ENCODE results near the gene BHLHE23. TPM values are rescaled to one million over a fixed set of nuclear protein-coding genes. Genes with fewer than 3 reads are reported as not detected.

The BHLHE23 gene
- total and polyA plus RNA-seq, 5 donors: not detected

GRCh38 chr20:63031251-63032014, 24.7 kb upstream of the BHLHE23 start:
- Histone ChIP-seq H3K4me1 (ENCODE audit: control insufficient read depth, insufficient read depth, low read length) (no peaks in the 10 kb centered on the region), H3K27ac (ENCODE audit: low read length) (no peak overlapping the region), H3K4me3 (ENCODE audit: low read length) (no peak overlapping the region), H3K27me3 (ENCODE audit: control insufficient read depth, insufficient read depth) (no peaks in the 10 kb centered on the region), H3K9me3 (ENCODE audit: control insufficient read depth, low read length) (no peaks in the 10 kb centered on the region)
- intact Hi-C loops (cut with DNase I): no loop called here
- WGBS: 56% methylated on average over 24 of the region's 24 CpGs
- ATAC-seq (no peak), DNase-seq (no peak)

GRCh38 chr20:63029358-63030121, 22.8 kb upstream of the BHLHE23 start:
- Histone ChIP-seq H3K4me1 (ENCODE audit: control insufficient read depth, insufficient read depth, low read length) (no peaks in the 10 kb centered on the region), H3K9me3 (ENCODE audit: control insufficient read depth, low read length) (no peaks in the 10 kb centered on the region), H3K27me3 (ENCODE audit: control insufficient read depth, insufficient read depth) (no peaks in the 10 kb centered on the region), H3K4me3 (ENCODE audit: low read length) (no peak overlapping the region), H3K27ac (ENCODE audit: low read length) (no peak overlapping the region)
- ATAC-seq (no peak), DNase-seq (peak in 1 of 3 donors; percentile 44)
- intact Hi-C loops (cut with DNase I): no loop called here
- WGBS: 56% methylated on average over 37 of the region's 37 CpGs

GRCh38 chr20:63028461-63028921, 21.7 kb upstream of the BHLHE23 start:
- no peak for DNase-seq

GRCh38 chr20:63027922-63028389, 21.2 kb upstream of the BHLHE23 start:
- DNase-seq (no peak), ATAC-seq (no peak)
- no peaks in the 10 kb centered on the region for H3K9me3 ChIP-seq (ENCODE audit: control insufficient read depth, low read length)
- no peak overlapping the region for H3K27ac ChIP-seq (ENCODE audit: low read length)
- no peaks in the 10 kb centered on the region for H3K4me1 ChIP-seq (ENCODE audit: control insufficient read depth, insufficient read depth, low read length)
- intact Hi-C loops (cut with DNase I): no loop called here
- 5% methylated on average over 23 of the region's 23 CpGs for WGBS
- H3K4me3 ChIP-seq (ENCODE audit: low read length): no peak overlapping the region
- H3K27me3 ChIP-seq (ENCODE audit: control insufficient read depth, insufficient read depth): no peaks in the 10 kb centered on the region

More at GRCh38 chr20:63028461-63028921, 21.7 kb upstream of the BHLHE23 start:
- H3K27ac ChIP-seq (ENCODE audit: low read length): no peak overlapping the region
- intact Hi-C loops (cut with DNase I): no loop called here
- no peaks in the 10 kb centered on the region for H3K4me1 ChIP-seq (ENCODE audit: control insufficient read depth, insufficient read depth, low read length)
- no peak for ATAC-seq
- WGBS: 25% methylated on average over 22 of the region's 22 CpGs
- H3K27me3 ChIP-seq (ENCODE audit: control insufficient read depth, insufficient read depth): no peaks in the 10 kb centered on the region
- no peak overlapping the region for H3K4me3 ChIP-seq (ENCODE audit: low read length)
- H3K9me3 ChIP-seq (ENCODE audit: control insufficient read depth, low read length): no peaks in the 10 kb centered on the region

- Histone ChIP-seq H3K9me3 (ENCODE audit: control insufficient read depth, low read length) (no peaks in the 10 kb centered on the region), H3K4me1 (ENCODE audit: control insufficient read depth, insufficient read depth, low read length) (no peaks in the 10 kb centered on the region), H3K27me3 (ENCODE audit: control insufficient read depth, insufficient read depth) (no peaks in the 10 kb centered on the region), H3K27ac (ENCODE audit: low read length) (no peak overlapping the region), H3K4me3 (ENCODE audit: low read length) (no peak overlapping the region)
- WGBS: 32% methylated on average over 27 of the region's 27 CpGs
- no peak for ATAC-seq
- intact Hi-C loops (cut with DNase I): no loop called here
- DNase-seq: no peak
Observed at GRCh38 chr20:63027221-63027921, 20.6 kb upstream of the BHLHE23 start.

GRCh38 chr20:63026582-63027165, 19.9 kb upstream of the BHLHE23 start:
- no peak overlapping the region for H3K27ac ChIP-seq (ENCODE audit: low read length)
- no peaks in the 10 kb centered on the region for H3K27me3 ChIP-seq (ENCODE audit: control insufficient read depth, insufficient read depth)
- WGBS: 57% methylated on average over 13 of the region's 13 CpGs
- DNase-seq (peak in 1 of 3 donors; percentile 13), ATAC-seq (no peak)
- H3K4me3 ChIP-seq (ENCODE audit: low read length): no peak overlapping the region
- H3K9me3 ChIP-seq (ENCODE audit: control insufficient read depth, low read length): no peaks in the 10 kb centered on the region
- no peaks in the 10 kb centered on the region for H3K4me1 ChIP-seq (ENCODE audit: control insufficient read depth, insufficient read depth, low read length)
- intact Hi-C loops (cut with DNase I): no loop called here

- H3K9me3 ChIP-seq (ENCODE audit: control insufficient read depth, low read length): no peaks in the 10 kb centered on the region
- 35% methylated on average over 45 of the region's 45 CpGs for WGBS
- no peak overlapping the region for H3K27ac ChIP-seq (ENCODE audit: low read length)
- intact Hi-C loops (cut with DNase I): no loop called here
- H3K27me3 ChIP-seq (ENCODE audit: control insufficient read depth, insufficient read depth): no peaks in the 10 kb centered on the region
- no peak overlapping the region for H3K4me3 ChIP-seq (ENCODE audit: low read length)
- ATAC-seq (peak in 1 of 2 donors; percentile 30), DNase-seq (peak in 2 of 3 donors; percentile 34 to 50)
- no peaks in the 10 kb centered on the region for H3K4me1 ChIP-seq (ENCODE audit: control insufficient read depth, insufficient read depth, low read length)
Observed at GRCh38 chr20:63025534-63026331, 19.0 kb upstream of the BHLHE23 start.

- Histone ChIP-seq H3K9me3 (ENCODE audit: control insufficient read depth, low read length) (no peaks in the 10 kb centered on the region), H3K27me3 (ENCODE audit: control insufficient read depth, insufficient read depth) (no peaks in the 10 kb centered on the region), H3K4me3 (ENCODE audit: low read length) (no peak overlapping the region), H3K4me1 (ENCODE audit: control insufficient read depth, insufficient read depth, low read length) (no peaks in the 10 kb centered on the region), H3K27ac (ENCODE audit: low read length) (no peak overlapping the region)
- ATAC-seq (no peak), DNase-seq (peak in 1 of 3 donors; percentile 21)
- 78% methylated on average over 28 of the region's 28 CpGs for WGBS
- intact Hi-C loops (cut with DNase I): no loop called here
Observed at GRCh38 chr20:63024573-63025392, 18.0 kb upstream of the BHLHE23 start.

- DNase-seq (peak in 2 of 3 donors; percentile 26 to 27), ATAC-seq (no peak)
- intact Hi-C loops (cut with DNase I): no loop called here
- H3K27ac ChIP-seq (ENCODE audit: low read length): no peak overlapping the region
- 86% methylated on average over 33 of the region's 33 CpGs for WGBS
- no peak overlapping the region for H3K4me3 ChIP-seq (ENCODE audit: low read length)
- no peaks in the 10 kb centered on the region for H3K9me3 ChIP-seq (ENCODE audit: control insufficient read depth, low read length)
- H3K4me1 ChIP-seq (ENCODE audit: control insufficient read depth, insufficient read depth, low read length): no peaks in the 10 kb centered on the region
- no peaks in the 10 kb centered on the region for H3K27me3 ChIP-seq (ENCODE audit: control insufficient read depth, insufficient read depth)
Observed at GRCh38 chr20:63023936-63024571, 17.3 kb upstream of the BHLHE23 start.

Data from right cardiac atrium (tissue), 5 donors.